B cell (primary cell): ENCODE data around the gene CFAP77. TPM values are rescaled to one million over a fixed set of nuclear protein-coding genes. Genes with fewer than 3 reads are reported as not detected.

Experiments
- ATAC-seq: fragments of 200-7000 bp; cut with Tn5 transposase; one replicate; pipeline ENCODE4 v1.10.0; 2021; ENCODE audit warnings: low read depth, mild to moderate bottlenecking, moderate number of reproducible peaks, moderate library complexity
- CTCF ChIA-PET: fragments of 350-600 bp; sonication (Branson Sonifier 250); formaldehyde crosslinking; loops from one replicate; lab custom pipeline; 2021; ENCODE audit warnings: antibody characterized with exemption, inconsistent platforms; lab: Charles Lee
- POLR2A ChIA-PET: fragments of 350-600 bp; sonication (Branson Sonifier 250); formaldehyde crosslinking; loops from one replicate; lab custom pipeline; 2021; ENCODE audit warnings: antibody characterized with exemption; lab: Charles Lee
- DNase-seq: peaks from one replicate; pipeline ENCODE4 v3.0.0; 2013
- H2AFZ ChIP-seq: 2 replicates; pipeline ENCODE4 v1.6.1; 2012; ENCODE audit warnings: mild to moderate bottlenecking, low read depth, low read length; ENCODE audit not compliant: insufficient read depth, poor library complexity, severe bottlenecking
- H3K27ac ChIP-seq, 2 donors: 1 replicate in 1 of 2; 2 replicates in 1 of 2; pipeline ENCODE4 v1.5.1; 2012 to 2013; ENCODE audit warnings: low read length in 2 of 2, mild to moderate bottlenecking in 2 of 2, moderate library complexity in 1 of 2
- H3K27me3 ChIP-seq, 4 experiments: fragments of 200-600 bp in 1 of 4; sonication (generic) in 1 of 4; replicated peaks in 1 of 4; 1 replicate in 2 of 4; 2 replicates in 2 of 4; pipeline versions ENCODE4 v1.6.1 to v1.7.0; 2013 to 2016; ENCODE audit warnings: low read length in 3 of 4, mild to moderate bottlenecking in 2 of 4, mixed read lengths in 1 of 4, moderate library complexity in 1 of 4; ENCODE audit not compliant: insufficient read depth in 4 of 4, control insufficient read depth in 3 of 4; ENCODE audit errors: control extremely low read depth in 1 of 4
- H3K36me3 ChIP-seq, 2 experiments: replicated peaks in 1 of 2; 1 replicate in 1 of 2; 2 replicates in 1 of 2; pipeline versions ENCODE4 v1.6.1 to v1.7.1; 2013; ENCODE audit warnings: low read length in 1 of 2; ENCODE audit not compliant: insufficient read depth in 2 of 2, control insufficient read depth in 1 of 2; ENCODE audit errors: control extremely low read depth in 1 of 2, extremely low read depth in 1 of 2
- H3K4me1 ChIP-seq, 2 donors: fragments of 200-600 bp in 1 of 2; sonication (generic) in 1 of 2; 1 replicate in 1 of 2; 2 replicates in 1 of 2; pipeline versions ENCODE4 v1.5.1 to v1.6.1; 2013 to 2017; ENCODE audit warnings: low read length in 2 of 2; ENCODE audit not compliant: control insufficient read depth in 2 of 2, insufficient read depth in 2 of 2
- H3K4me2 ChIP-seq: replicated peaks from 2 replicates; pipeline ENCODE3; 2012; ENCODE audit warnings: mild to moderate bottlenecking, low read depth, low read length; ENCODE audit not compliant: poor library complexity, severe bottlenecking
- H3K4me3 ChIP-seq, 5 experiments: fragments of 200-600 bp in 1 of 5; sonication (generic) in 1 of 5; 1 replicate in 3 of 5; 2 replicates in 2 of 5; pipeline versions ENCODE4 v1.5.1 to v1.7.0; 2011 to 2016; ENCODE audit warnings: low read length in 4 of 5, mild to moderate bottlenecking in 4 of 5, low read depth in 2 of 5, control low read depth in 1 of 5, moderate library complexity in 1 of 5; ENCODE audit not compliant: insufficient read depth in 1 of 5; ENCODE audit errors: control extremely low read depth in 1 of 5, extremely low read depth in 1 of 5
- H3K79me2 ChIP-seq: fragments of 200-600 bp; sonication (generic); one replicate; pipeline ENCODE4 v1.6.0; 2016; ENCODE audit warnings: low read length; ENCODE audit not compliant: control insufficient read depth, insufficient read depth
- H3K9ac ChIP-seq: fragments of 200-600 bp; sonication (generic); 2 replicates; pipeline ENCODE4 v1.6.1; 2017; ENCODE audit warnings: mild to moderate bottlenecking, low read length, moderate library complexity
- H3K9me3 ChIP-seq, 3 donors: one replicate each; pipeline versions ENCODE4 v1.6.1 to v1.7.1; 2013; ENCODE audit warnings: low read length in 2 of 3; ENCODE audit not compliant: control insufficient read depth in 2 of 3, insufficient read depth in 1 of 3; ENCODE audit errors: control extremely low read depth in 1 of 3
- H4K20me1 ChIP-seq: 2 replicates; pipeline ENCODE4 v1.6.0; 2012; ENCODE audit warnings: mild to moderate bottlenecking, low read length; ENCODE audit not compliant: insufficient read depth, control insufficient read depth, poor library complexity, severe bottlenecking
- H3K27ac Mint-ChIP-seq: one replicate; pipeline ENCODE4 v1.8.0; 2021; ENCODE audit warnings: mixed read lengths
- H3K27me3 Mint-ChIP-seq: one replicate; pipeline ENCODE4 v1.8.0; 2021; ENCODE audit warnings: mixed read lengths
- H3K4me1 Mint-ChIP-seq: one replicate; pipeline ENCODE4 v1.8.0; 2021; ENCODE audit warnings: mixed read lengths
- H3K4me3 Mint-ChIP-seq: one replicate; pipeline ENCODE4 v1.8.0; 2021; ENCODE audit warnings: mixed read lengths
- H3K9me3 Mint-ChIP-seq: one replicate; pipeline ENCODE4 v1.8.0; 2022; ENCODE audit warnings: mixed read lengths; ENCODE audit not compliant: insufficient read depth
- CTCF ChIP-seq: fragments of 200-600 bp; IDR thresholded peaks from one replicate; pipeline ENCODE4 v1.8.0; 2022; ENCODE audit warnings: antibody characterized with exemption, mild to moderate bottlenecking
- EZH2 ChIP-seq: IDR thresholded peaks from 2 replicates; pipeline ENCODE4 v1.6.1; 2012; ENCODE audit warnings: borderline replicate concordance, low read depth, mild to moderate bottlenecking, moderate library complexity, low read length; ENCODE audit not compliant: insufficient read depth, poor library complexity, severe bottlenecking
- WGBS: methylation state at CpG from one replicate; pipeline ENCODE4 v1.1.5; 2013; ENCODE audit warnings: missing lambda C conversion rate; ENCODE audit not compliant: insufficient coverage; 5-methylcytosine and 5-hydroxymethylcytosine counted together
- intact Hi-C: fragments of 100-400 bp; cut with micrococcal nuclease; formaldehyde crosslinking; loops from one replicate; pipeline ENCODE4 v1.10.0; 2022
- polyA plus RNA-seq: library from polyadenylated mRNA; depleted of rRNA; stranded (reverse); fragments of >200 nt; gene quantifications from 2 replicates; pipeline ENCODE4 v1.2.3, GENCODE V29; 2012
- total RNA-seq, 2 donors: library from RNA; stranded (reverse); fragments of 120-200 nt in 1 of 2; gene quantifications; 1 replicate in 1 of 2; 2 replicates in 1 of 2; pipeline versions ENCODE4 v1.2.3 to v1.2.4, GENCODE V29; 2013 to 2022

Gene CFAP77
- total and polyA plus RNA-seq, 2 donors (not counting 1 experiment from before 2014, with no cell fraction given), result not detected

DNA sequence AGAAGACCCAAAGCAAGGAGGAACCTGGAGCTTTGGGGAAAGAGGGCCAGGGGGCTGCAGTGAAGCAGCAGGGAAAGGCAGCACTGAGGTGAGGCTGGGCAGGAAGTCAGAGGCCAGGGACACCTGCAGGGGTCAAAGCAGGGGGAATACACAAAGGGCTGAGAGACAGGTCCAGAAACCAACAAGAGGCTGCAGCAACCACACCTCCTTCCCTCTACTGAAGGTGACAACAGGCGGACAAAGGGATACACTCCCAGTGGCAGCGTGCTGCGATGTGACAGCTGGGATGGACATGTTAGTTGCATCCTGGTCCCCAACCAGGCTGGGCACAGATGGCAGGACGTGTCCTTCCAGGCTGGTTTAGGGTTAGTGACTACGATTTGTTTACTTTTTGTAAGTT lies 12.6 kb downstream of the CFAP77 start:
- no peaks in the 10 kb centered on the region for H3K4me1 Mint-ChIP-seq
- CTCF ChIA-PET, result no interaction called here
- H3K4me3 Mint-ChIP-seq, result no peak overlapping the region
- Histone ChIP-seq H4K20me1 (no peaks in the 10 kb centered on the region), H3K27me3 (peaks cover 0 to 34% (median 13%) of the 10 kb centered on the region in 4 experiments), H3K27ac (no peak overlapping the region), H3K79me2 (no peaks in the 10 kb centered on the region), H3K9me3 (no peaks in the 10 kb centered on the region), H3K9ac (no peak overlapping the region), H3K4me1 (no peaks in the 10 kb centered on the region), H3K36me3 (no peaks in the 10 kb centered on the region), H3K4me3 (no peak overlapping the region), H3K4me2 (no peak overlapping the region), H2AFZ (no peak overlapping the region)
- no peak for DNase-seq
- TF ChIP-seq EZH2 (no peak), CTCF (no peak)
- intact Hi-C loops, result no loop called here
- no peaks in the 10 kb centered on the region for H3K9me3 Mint-ChIP-seq
- no peak for ATAC-seq
- no peak overlapping the region for H3K27ac Mint-ChIP-seq
- peaks cover 69% of the 10 kb centered on the region for H3K27me3 Mint-ChIP-seq
- POLR2A ChIA-PET, result no interaction called here
- 88% methylated on average over 4 of the region's 5 CpGs for WGBS

DNA sequence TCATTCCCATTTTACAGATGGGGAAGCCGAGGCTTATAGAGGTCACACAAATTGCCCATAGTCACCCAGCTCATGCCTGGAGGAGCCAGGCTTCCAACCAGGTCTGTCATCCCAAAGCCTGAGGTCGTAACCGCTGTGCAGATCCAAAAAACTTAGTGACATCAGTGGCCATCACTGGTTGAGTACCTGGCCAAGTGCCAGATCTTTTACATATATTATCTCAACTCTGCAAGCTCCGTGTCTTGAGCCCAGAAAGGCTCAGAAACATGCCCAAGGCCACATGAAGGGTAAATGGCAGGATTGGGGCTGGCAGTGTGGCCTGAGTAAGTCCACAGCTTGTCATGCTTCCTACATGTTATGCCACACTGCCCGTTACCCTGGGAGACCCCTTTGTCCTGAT lies 13.5 kb downstream of the CFAP77 start:
- Histone ChIP-seq H3K79me2 (no peaks in the 10 kb centered on the region), H3K9me3 (no peaks in the 10 kb centered on the region), H3K36me3 (no peaks in the 10 kb centered on the region), H2AFZ (no peak overlapping the region), H3K4me1 (no peaks in the 10 kb centered on the region), H3K9ac (no peak overlapping the region), H3K4me2 (no peak overlapping the region), H4K20me1 (no peaks in the 10 kb centered on the region), H3K27ac (no peak overlapping the region), H3K4me3 (no peak overlapping the region), H3K27me3 (peaks cover 0 to 30% (median 10%) of the 10 kb centered on the region in 4 experiments)
- WGBS, result 81% methylated on average over 4 of the region's 5 CpGs
- intact Hi-C loops, result no loop called here
- ATAC-seq (no peak), DNase-seq (no peak)
- ChIA-PET CTCF (no interaction called here), POLR2A (no interaction called here)
- Mint-ChIP-seq H3K27me3 (peaks cover 63% of the 10 kb centered on the region), H3K27ac (no peak overlapping the region), H3K4me3 (no peak overlapping the region), H3K4me1 (no peaks in the 10 kb centered on the region), H3K9me3 (no peaks in the 10 kb centered on the region)
- no peak for TF ChIP-seq CTCF
- TF ChIP-seq EZH2, result no peak
